GM19455 (cell line): ENCODE measurements around the gene RBM19.

Experiments used
- ATAC-seq: cut with Tn5 transposase; IDR thresholded peaks from one replicate; pipeline ENCODE4 v1.9.1; 2021; ENCODE audit not compliant: unreplicated experiment

The RBM19 gene

GRCh38 chr12:113841786-113842185, 124.3 kb downstream of the RBM19 start:
- no peak for ATAC-seq

- no peak for ATAC-seq
These were observed 125.6 kb downstream of the RBM19 start for GRCh38 chr12:113840401-113841042.

GRCh38 chr12:113838896-113839295, 127.2 kb downstream of the RBM19 start:
- ATAC-seq, result no peak

- ATAC-seq, result no peak
These were observed 128.4 kb downstream of the RBM19 start for GRCh38 chr12:113837528-113838296.

GRCh38 chr12:113837084-113837483, 129.0 kb downstream of the RBM19 start:
- ATAC-seq, result no peak

- no peak for ATAC-seq
These were observed 130.2 kb downstream of the RBM19 start for GRCh38 chr12:113835896-113836295.

- no peak for ATAC-seq
These were observed 130.7 kb downstream of the RBM19 start for GRCh38 chr12:113835433-113835832.

- no peak for ATAC-seq
These were observed 132.7 kb downstream of the RBM19 start for GRCh38 chr12:113833422-113833821.

- no peak for ATAC-seq
These were observed 134.6 kb downstream of the RBM19 start for GRCh38 chr12:113831476-113831875.

GRCh38 chr12:113831016-113831415, 135.1 kb downstream of the RBM19 start:
- no peak for ATAC-seq

GRCh38 chr12:113829212-113829611, 136.9 kb downstream of the RBM19 start:
- no peak for ATAC-seq

GRCh38 chr12:113827539-113828114, 138.5 kb downstream of the RBM19 start:
- no peak for ATAC-seq

GRCh38 chr12:113826805-113827538, 139.2 kb downstream of the RBM19 start:
- ATAC-seq, result no peak

- no peak for ATAC-seq
These were observed 140.4 kb downstream of the RBM19 start for GRCh38 chr12:113825705-113826104.

GRCh38 chr12:113823816-113824215, 142.3 kb downstream of the RBM19 start:
- no peak for ATAC-seq

- no peak for ATAC-seq
These were observed 143.1 kb downstream of the RBM19 start for GRCh38 chr12:113823016-113823415.

GRCh38 chr12:113820842-113821241, 145.3 kb downstream of the RBM19 start:
- ATAC-seq, result no peak

GRCh38 chr12:113820309-113820708, 145.8 kb downstream of the RBM19 start:
- ATAC-seq, result no peak

- ATAC-seq, result no peak
These were observed 146.6 kb downstream of the RBM19 start for GRCh38 chr12:113819495-113819894.

GRCh38 chr12:113818833-113819232, 147.3 kb downstream of the RBM19 start:
- no peak for ATAC-seq

GRCh38 chr12:113818283-113818682, 147.8 kb downstream of the RBM19 start:
- ATAC-seq, result no peak

GRCh38 chr12:113816866-113817265, 149.3 kb downstream of the RBM19 start:
- no peak for ATAC-seq
